ENCODE measurements around the gene OXLD1. TPM values are rescaled to one million over a fixed set of nuclear protein-coding genes. Genes with fewer than 3 reads are reported as not detected.

The OXLD1 gene
- total RNA-seq, 1 experiment from 2014 or later: 36.1 TPM

GRCh38 chr17:81672954-81673353, 6.5 kb upstream of the OXLD1 start:
- DNase-seq (ENCODE audit: low spot score): no peak
- Histone ChIP-seq H3K4me3 (ENCODE audit: low read depth, low read length, poor library complexity, severe bottlenecking) (no peak overlapping the region), H3K4me1 (ENCODE audit: insufficient read depth, low read length, poor library complexity, severe bottlenecking) (peaks cover 4% of the 10 kb centered on the region), H3K27ac (ENCODE audit: low read depth, low read length, poor library complexity, severe bottlenecking) (no peak overlapping the region), H3K9me3 (ENCODE audit: low read depth, low read length, poor library complexity, severe bottlenecking) (no peaks in the 10 kb centered on the region), H3K36me3 (ENCODE audit: insufficient read depth, low read length, poor library complexity, severe bottlenecking) (peaks cover 69% of the 10 kb centered on the region), H3K27me3 (replicated peaks; ENCODE audit: insufficient read depth, low read depth, low read length, poor library complexity) (no peaks in the 10 kb centered on the region)
- no TSS peak for BruUV-seq (replicated peaks)
- CTCF ChIA-PET: no interaction called here
- POLR2A ChIA-PET (ENCODE audit: low non-redundant PET): no interaction called here
- intact Hi-C loops (cut with micrococcal nuclease; ENCODE audit: unreplicated experiment): no loop called here
- TF ChIP-seq EZH2 (IDR thresholded peaks at IDR 0.05; ENCODE audit: borderline replicate concordance, low read depth, low read length, poor library complexity, severe bottlenecking) (no peak), CTCF (conservative IDR thresholded peaks at IDR 0.05; ENCODE audit: low read depth, low read length) (no peak)

GRCh38 chr17:81672504-81672903, 6.1 kb upstream of the OXLD1 start:
- TF ChIP-seq EZH2 (IDR thresholded peaks at IDR 0.05; ENCODE audit: borderline replicate concordance, low read depth, low read length, poor library complexity, severe bottlenecking): no peak
- Histone ChIP-seq H3K4me1 (ENCODE audit: insufficient read depth, low read length, poor library complexity, severe bottlenecking) (peaks cover 9% of the 10 kb centered on the region), H3K9me3 (ENCODE audit: low read depth, low read length, poor library complexity, severe bottlenecking) (no peaks in the 10 kb centered on the region), H3K4me3 (ENCODE audit: low read depth, low read length, poor library complexity, severe bottlenecking) (no peak overlapping the region), H3K27me3 (replicated peaks; ENCODE audit: insufficient read depth, low read depth, low read length, poor library complexity) (no peaks in the 10 kb centered on the region), H3K27ac (ENCODE audit: low read depth, low read length, poor library complexity, severe bottlenecking) (no peak overlapping the region), H3K36me3 (ENCODE audit: insufficient read depth, low read length, poor library complexity, severe bottlenecking) (peaks cover 70% of the 10 kb centered on the region)
- DNase-seq (ENCODE audit: low spot score): no peak
- ChIA-PET CTCF (no interaction called here), POLR2A (ENCODE audit: low non-redundant PET) (no interaction called here)
- intact Hi-C loops (cut with micrococcal nuclease; ENCODE audit: unreplicated experiment): no loop called here
- no TSS peak for BruUV-seq (replicated peaks)

GRCh38 chr17:81667754-81668153, 1.3 kb upstream of the OXLD1 start:
- intact Hi-C loops (cut with micrococcal nuclease; ENCODE audit: unreplicated experiment): no loop called here
- ChIA-PET POLR2A (ENCODE audit: low non-redundant PET) (interaction anchor here (0.6 kb wide), 1 partner anchor 13 kb away, joined by 20 read pairs; no protein-coding TSS in a partner anchor), CTCF (interaction anchor here (0.7 kb wide), 2 partner anchors 8 to 12 kb away, joined by 3 read pairs; no protein-coding TSS in a partner anchor)
- BruUV-seq (replicated peaks): TSS peak; percentile 36
- no peaks in the 10 kb centered on the region for H3K27me3 ChIP-seq (replicated peaks; ENCODE audit: insufficient read depth, low read depth, low read length, poor library complexity)
- H3K4me3 ChIP-seq (ENCODE audit: low read depth, low read length, poor library complexity, severe bottlenecking): peak overlapping the region; percentile 93
- H3K4me1 ChIP-seq (ENCODE audit: insufficient read depth, low read length, poor library complexity, severe bottlenecking): peaks cover 18% of the 10 kb centered on the region
- peaks cover 54% of the 10 kb centered on the region for H3K36me3 ChIP-seq (ENCODE audit: insufficient read depth, low read length, poor library complexity, severe bottlenecking)
- H3K27ac ChIP-seq (ENCODE audit: low read depth, low read length, poor library complexity, severe bottlenecking): peak overlapping the region; percentile 46
- peak; percentile 72 for TF ChIP-seq CTCF (conservative IDR thresholded peaks at IDR 0.05; ENCODE audit: low read depth, low read length)
- TF ChIP-seq EZH2 (IDR thresholded peaks at IDR 0.05; ENCODE audit: borderline replicate concordance, low read depth, low read length, poor library complexity, severe bottlenecking): no peak
- peak; percentile 74 for DNase-seq (ENCODE audit: low spot score)
- H3K9me3 ChIP-seq (ENCODE audit: low read depth, low read length, poor library complexity, severe bottlenecking): no peaks in the 10 kb centered on the region

DNA sequence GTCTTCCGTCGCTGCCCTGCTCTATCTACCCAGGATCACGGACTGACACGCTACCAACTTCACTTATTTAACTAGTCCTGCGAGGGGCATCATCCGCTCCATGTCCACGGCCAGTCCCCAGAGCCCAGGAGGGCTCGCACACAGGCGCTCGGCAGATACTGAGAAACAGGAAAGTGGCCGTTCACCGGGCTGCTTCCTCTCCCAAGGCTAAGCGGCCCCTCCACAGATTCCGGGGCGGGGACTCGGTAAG, 388 bp downstream of the OXLD1 start:
- Histone ChIP-seq H3K9me3 (ENCODE audit: low read depth, low read length, poor library complexity, severe bottlenecking) (no peaks in the 10 kb centered on the region), H3K27ac (ENCODE audit: low read depth, low read length, poor library complexity, severe bottlenecking) (peak overlapping the region; percentile 92), H3K27me3 (replicated peaks; ENCODE audit: insufficient read depth, low read depth, low read length, poor library complexity) (no peaks in the 10 kb centered on the region), H3K36me3 (ENCODE audit: insufficient read depth, low read length, poor library complexity, severe bottlenecking) (peaks cover 37% of the 10 kb centered on the region), H3K4me1 (ENCODE audit: insufficient read depth, low read length, poor library complexity, severe bottlenecking) (peaks cover 18% of the 10 kb centered on the region), H3K4me3 (ENCODE audit: low read depth, low read length, poor library complexity, severe bottlenecking) (peak overlapping the region; percentile 93)
- POLR2A ChIA-PET (ENCODE audit: low non-redundant PET): no interaction called here
- BruUV-seq (replicated peaks): TSS peak; percentile 83
- no peak for TF ChIP-seq CTCF (conservative IDR thresholded peaks at IDR 0.05; ENCODE audit: low read depth, low read length)
- no peak for TF ChIP-seq EZH2 (IDR thresholded peaks at IDR 0.05; ENCODE audit: borderline replicate concordance, low read depth, low read length, poor library complexity, severe bottlenecking)
- CTCF ChIA-PET: no interaction called here
- intact Hi-C loops (cut with micrococcal nuclease; ENCODE audit: unreplicated experiment): no loop called here
- peak; percentile 54 for DNase-seq (ENCODE audit: low spot score)

Measured in A673 (cell line).